Keratinocyte (primary cell): ENCODE measurements around the gene ARFIP1. TPM values are rescaled to one million over a fixed set of nuclear protein-coding genes. Genes with fewer than 3 reads are reported as not detected.

ENCODE experiments used
- DNase-seq: peaks from one replicate; pipeline ENCODE4 v3.0.0-alpha.2; 2011; ENCODE audit warnings: low read depth, missing footprints, low spot score
- FAIRE-seq: peaks from 2 replicates; lab custom pipeline; 2011; peaks lifted over from hg19 to GRCh38; lab: Jason Lieb, UNC
- H2AFZ ChIP-seq: 2 replicates; pipeline ENCODE4 v1.6.0; 2012; ENCODE audit warnings: low read length, control low read depth, inconsistent platforms; ENCODE audit not compliant: control insufficient read depth
- H3K27ac ChIP-seq: 2 replicates; pipeline ENCODE4 v1.5.1; 2011; ENCODE audit warnings: low read length; ENCODE audit not compliant: control insufficient read depth, insufficient read depth
- H3K27me3 ChIP-seq: 3 replicates; pipeline ENCODE4 v1.6.0; 2011; ENCODE audit warnings: low read length; ENCODE audit not compliant: control insufficient read depth, insufficient read depth; ENCODE audit errors: extremely low read depth
- H3K36me3 ChIP-seq, 2 experiments: 2 replicates in 1 of 2; 3 replicates in 1 of 2; pipeline ENCODE4 v1.5.1; 2011; ENCODE audit warnings: low read length in 2 of 2, mild to moderate bottlenecking in 1 of 2; ENCODE audit not compliant: control insufficient read depth in 2 of 2, insufficient read depth in 2 of 2; ENCODE audit errors: extremely low read depth in 1 of 2
- H3K4me1 ChIP-seq: 3 replicates; pipeline ENCODE4 v1.5.1; 2011; ENCODE audit warnings: low read length; ENCODE audit not compliant: control insufficient read depth, insufficient read depth; ENCODE audit errors: extremely low read depth
- H3K4me2 ChIP-seq: 3 replicates; pipeline ENCODE4 v1.6.0; 2011; ENCODE audit warnings: low read depth, low read length; ENCODE audit not compliant: control insufficient read depth, insufficient read depth; ENCODE audit errors: extremely low read depth
- H3K4me3 ChIP-seq, 3 experiments: fragments of 200-600 bp in 1 of 3; sonication (generic) in 1 of 3; 2 replicates in 2 of 3; 3 replicates in 1 of 3; pipeline ENCODE4 v1.5.1; 2011 to 2016; ENCODE audit warnings: low read length in 3 of 3, mild to moderate bottlenecking in 3 of 3, control low read depth in 2 of 3, inconsistent platforms in 1 of 3, low read depth in 1 of 3, mixed read lengths in 1 of 3, mixed run types in 1 of 3, moderate library complexity in 1 of 3; ENCODE audit not compliant: control insufficient read depth in 2 of 3, insufficient read depth in 2 of 3; ENCODE audit errors: extremely low read depth in 1 of 3
- H3K79me2 ChIP-seq: 2 replicates; pipeline ENCODE4 v1.6.0; 2012; ENCODE audit warnings: low read length; ENCODE audit not compliant: control insufficient read depth, insufficient read depth
- H3K9ac ChIP-seq: 3 replicates; pipeline ENCODE4 v1.6.0; 2011; ENCODE audit warnings: low read length; ENCODE audit not compliant: control insufficient read depth, insufficient read depth; ENCODE audit errors: extremely low read depth
- H3K9me1 ChIP-seq: 3 replicates; pipeline ENCODE4 v1.6.0; 2011; ENCODE audit warnings: low read length; ENCODE audit not compliant: control insufficient read depth, insufficient read depth; ENCODE audit errors: extremely low read depth
- H3K9me3 ChIP-seq: 2 replicates; pipeline ENCODE4 v1.5.1; 2012; ENCODE audit warnings: low read depth, low read length; ENCODE audit not compliant: control insufficient read depth
- H4K20me1 ChIP-seq: 3 replicates; pipeline ENCODE4 v1.6.0; 2011; ENCODE audit warnings: low read length; ENCODE audit not compliant: control insufficient read depth, insufficient read depth; ENCODE audit errors: extremely low read depth
- CTCF ChIP-seq, 3 experiments: IDR thresholded peaks in 1 of 3; conservative IDR thresholded peaks in 1 of 3; optimal IDR thresholded peaks in 1 of 3; 2 replicates in 2 of 3; 3 replicates in 1 of 3; pipeline versions ENCODE3 to v1.5.1; 2011; ENCODE audit warnings: low read length in 3 of 3, mild to moderate bottlenecking in 3 of 3, moderate library complexity in 2 of 3, control low read depth in 1 of 3, inconsistent platforms in 1 of 3; ENCODE audit not compliant: insufficient read depth in 2 of 3; ENCODE audit errors: extremely low read depth in 1 of 3
- EZH2 ChIP-seq: IDR thresholded peaks from one replicate; pipeline ENCODE4 v1.6.1; 2012; ENCODE audit warnings: inconsistent platforms, mild to moderate bottlenecking, low read length, moderate library complexity
- dilution Hi-C: fragments of 300-500 bp; cut with MboI; formaldehyde crosslinking; loops from one replicate; pipeline ENCODE4 v1.7.0; 2020; ENCODE audit warnings: low sequenced_read_pairs; ENCODE audit not compliant: extremely low pct_ligation_motif_present
- polyA plus RNA-seq, 5 experiments: library from polyadenylated mRNA; depleted of rRNA in 3 of 5; stranded (reverse) in 3 of 5; stranded (forward) in 1 of 5; unstranded in 1 of 5; fragments of >200 nt; gene quantifications; 1 replicate in 1 of 5; 2 replicates in 3 of 5; 3 replicates in 1 of 5; pipeline versions ENCODE4 v1.2.1 to v1.2.3, GENCODE V29; 2011 to 2012; ENCODE audit warnings: missing spikeins in 2 of 5, low read depth in 1 of 5, low replicate concordance in 1 of 5

Gene ARFIP1
- polyA plus RNA-seq, 1 donor (not counting 4 experiments of a cell fraction or from before 2014, with no cell fraction given) = 44.4 TPM

- H3K4me1 ChIP-seq = peaks cover 9% of the 10 kb centered on the region
- TF ChIP-seq CTCF (optimal IDR thresholded peaks at IDR 0.05 in 1 of 3, IDR thresholded peaks at IDR 0.05 in 1 of 3, conservative IDR thresholded peaks at IDR 0.05 in 1 of 3; ENCODE audit: extremely low read depth in 1 of 3, insufficient read depth in 2 of 3, low read length in 3 of 3) (no peak), EZH2 (no peak)
- no peaks in the 10 kb centered on the region for H3K36me3 ChIP-seq
- peaks cover 37% of the 10 kb centered on the region for H3K79me2 ChIP-seq
- no peaks in the 10 kb centered on the region for H3K9me3 ChIP-seq
- H3K9me1 ChIP-seq = no peaks in the 10 kb centered on the region
- H3K4me3 ChIP-seq = no peak overlapping the region
- no peak for DNase-seq
- H4K20me1 ChIP-seq = peaks cover 2% of the 10 kb centered on the region
- H3K4me2 ChIP-seq = no peak overlapping the region
- H3K27ac ChIP-seq = no peak overlapping the region
- H3K9ac ChIP-seq = no peak overlapping the region
- H3K27me3 ChIP-seq = no peaks in the 10 kb centered on the region
- H2AFZ ChIP-seq = no peak overlapping the region
- FAIRE-seq = no peak
- dilution Hi-C loops = no loop called here
These were observed 25.4 kb downstream of the ARFIP1 start for GRCh38 chr4:152805071-152805650.

GRCh38 chr4:152805818-152806217 lies 26.1 kb downstream of the ARFIP1 start:
- no peak overlapping the region for H3K4me3 ChIP-seq
- no peaks in the 10 kb centered on the region for H3K9me3 ChIP-seq
- H3K27ac ChIP-seq = no peak overlapping the region
- no peaks in the 10 kb centered on the region for H3K27me3 ChIP-seq
- no peaks in the 10 kb centered on the region for H3K9me1 ChIP-seq
- FAIRE-seq (peak; percentile 9), DNase-seq (no peak)
- dilution Hi-C loops = no loop called here
- peaks cover 9% of the 10 kb centered on the region for H3K4me1 ChIP-seq
- TF ChIP-seq EZH2 (no peak), CTCF (optimal IDR thresholded peaks at IDR 0.05 in 1 of 3, IDR thresholded peaks at IDR 0.05 in 1 of 3, conservative IDR thresholded peaks at IDR 0.05 in 1 of 3; ENCODE audit: extremely low read depth in 1 of 3, insufficient read depth in 2 of 3, low read length in 3 of 3) (no peak)
- no peak overlapping the region for H2AFZ ChIP-seq
- no peaks in the 10 kb centered on the region for H3K36me3 ChIP-seq
- peaks cover 36% of the 10 kb centered on the region for H3K79me2 ChIP-seq
- peaks cover 2% of the 10 kb centered on the region for H4K20me1 ChIP-seq
- H3K9ac ChIP-seq = no peak overlapping the region
- no peak overlapping the region for H3K4me2 ChIP-seq
